Measurements from ENCODE around the gene IWS1. TPM values are rescaled to one million over a fixed set of nuclear protein-coding genes. Genes with fewer than 3 reads are reported as not detected.

Gene IWS1
- total and polyA plus RNA-seq, 9 of the 15 experiments (the other 6 are each of a cell fraction or from before 2014, with no cell fraction given) = 20.8 to 67.2 (median 46.6) TPM

DNA sequence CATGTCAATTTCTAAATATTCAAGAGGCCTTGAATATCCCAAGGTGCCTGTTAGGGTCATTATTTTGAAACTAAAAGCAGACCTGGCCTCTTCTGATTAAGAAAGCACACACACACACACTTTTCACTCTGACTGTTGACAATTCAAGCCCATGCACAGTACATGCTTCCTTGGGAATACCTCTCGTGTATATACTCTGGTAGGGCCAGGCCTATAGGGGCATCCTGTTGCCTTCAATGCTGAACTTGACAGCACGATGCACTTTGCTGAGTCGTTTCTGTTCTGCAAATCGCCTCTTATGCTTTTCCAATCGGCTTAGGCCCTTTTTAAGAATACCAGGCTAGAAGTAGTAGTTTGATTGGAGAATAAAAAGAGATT lies 40.6 kb downstream of the IWS1 start:
- DNase-seq (ENCODE audit: extremely low read depth in 1 of 4, low spot score in 3 of 4) = no peak
- CTCF ChIA-PET (ENCODE audit: low intra/inter-chr PET ratio) = no interaction called here
- Histone ChIP-seq H3K4me3 (no peak overlapping the region), H3K9ac (ENCODE audit: insufficient read depth in 1 of 2, low read depth in 2 of 2, low read length in 2 of 2) (no peak overlapping the region), H3K4me1 (replicated peaks in 1 of 2; ENCODE audit: control insufficient read depth in 2 of 2, insufficient read depth in 2 of 2, low read length in 2 of 2) (no peaks in the 10 kb centered on the region), H3K27ac (ENCODE audit: extremely low read depth, low read depth, low read length) (no peak overlapping the region), H3K27me3 (ENCODE audit: control insufficient read depth in 2 of 2, insufficient read depth in 2 of 2, low read length in 2 of 2) (no peaks in the 10 kb centered on the region), H3K79me2 (ENCODE audit: control insufficient read depth, insufficient read depth, low read length) (no peaks in the 10 kb centered on the region), H3K9me3 (replicated peaks; ENCODE audit: control insufficient read depth, insufficient read depth, low read depth, low read length) (no peaks in the 10 kb centered on the region), H4K20me1 (replicated peaks; ENCODE audit: control insufficient read depth, insufficient read depth, low read length) (no peaks in the 10 kb centered on the region), H3K36me3 (ENCODE audit: control insufficient read depth, insufficient read depth, low read length) (peaks cover 93% of the 10 kb centered on the region), H3K4me2 (ENCODE audit: insufficient read depth, low read length) (no peak overlapping the region), H3K9me1 (ENCODE audit: control insufficient read depth, insufficient read depth, low read length) (no peaks in the 10 kb centered on the region), H2AFZ (ENCODE audit: low read depth, low read length) (no peak overlapping the region)
- POLR2A ChIA-PET = interaction anchor here (0.9 kb wide), 1 partner anchor 106 kb away, joined by 4 read pairs; no protein-coding TSS in a partner anchor
- in situ Hi-C loops (cut with MboI) (no loop called here), intact Hi-C loops (cut with micrococcal nuclease) (no loop called here)
- FAIRE-seq = no peak
- no TSS peak for BruUV-seq (replicated peaks)
- 88% methylated on average over 5 of the region's 5 CpGs for WGBS (ENCODE audit: insufficient coverage, low coverage, missing lambda C conversion rate)
- ATAC-seq = no peak
- no peak for TF ChIP-seq TCF3 (CRISPR knock-in tag; IDR thresholded peaks at IDR 0.05)
- no peak for TF ChIP-seq NFXL1 (CRISPR knock-in tag; IDR thresholded peaks at IDR 0.05)
- TF ChIP-seq KDM1A (IDR thresholded peaks at IDR 0.05) = no peak
- no peak for TF ChIP-seq EGR1 (conservative IDR thresholded peaks at IDR 0.05)
- no peak for TF ChIP-seq CHCHD3 (CRISPR knock-in tag; IDR thresholded peaks at IDR 0.05)
- no peak for TF ChIP-seq NR4A1 (CRISPR knock-in tag; IDR thresholded peaks at IDR 0.05)
- TF ChIP-seq NR4A1 (tag; IDR thresholded peaks at IDR 0.05) = no peak
- no peak for TF ChIP-seq ELF2 (CRISPR knock-in tag; IDR thresholded peaks at IDR 0.05)
- no peak for TF ChIP-seq DDX20 (tag; IDR thresholded peaks at IDR 0.05; ENCODE audit: low read depth)
- TF ChIP-seq, protein P1, sequence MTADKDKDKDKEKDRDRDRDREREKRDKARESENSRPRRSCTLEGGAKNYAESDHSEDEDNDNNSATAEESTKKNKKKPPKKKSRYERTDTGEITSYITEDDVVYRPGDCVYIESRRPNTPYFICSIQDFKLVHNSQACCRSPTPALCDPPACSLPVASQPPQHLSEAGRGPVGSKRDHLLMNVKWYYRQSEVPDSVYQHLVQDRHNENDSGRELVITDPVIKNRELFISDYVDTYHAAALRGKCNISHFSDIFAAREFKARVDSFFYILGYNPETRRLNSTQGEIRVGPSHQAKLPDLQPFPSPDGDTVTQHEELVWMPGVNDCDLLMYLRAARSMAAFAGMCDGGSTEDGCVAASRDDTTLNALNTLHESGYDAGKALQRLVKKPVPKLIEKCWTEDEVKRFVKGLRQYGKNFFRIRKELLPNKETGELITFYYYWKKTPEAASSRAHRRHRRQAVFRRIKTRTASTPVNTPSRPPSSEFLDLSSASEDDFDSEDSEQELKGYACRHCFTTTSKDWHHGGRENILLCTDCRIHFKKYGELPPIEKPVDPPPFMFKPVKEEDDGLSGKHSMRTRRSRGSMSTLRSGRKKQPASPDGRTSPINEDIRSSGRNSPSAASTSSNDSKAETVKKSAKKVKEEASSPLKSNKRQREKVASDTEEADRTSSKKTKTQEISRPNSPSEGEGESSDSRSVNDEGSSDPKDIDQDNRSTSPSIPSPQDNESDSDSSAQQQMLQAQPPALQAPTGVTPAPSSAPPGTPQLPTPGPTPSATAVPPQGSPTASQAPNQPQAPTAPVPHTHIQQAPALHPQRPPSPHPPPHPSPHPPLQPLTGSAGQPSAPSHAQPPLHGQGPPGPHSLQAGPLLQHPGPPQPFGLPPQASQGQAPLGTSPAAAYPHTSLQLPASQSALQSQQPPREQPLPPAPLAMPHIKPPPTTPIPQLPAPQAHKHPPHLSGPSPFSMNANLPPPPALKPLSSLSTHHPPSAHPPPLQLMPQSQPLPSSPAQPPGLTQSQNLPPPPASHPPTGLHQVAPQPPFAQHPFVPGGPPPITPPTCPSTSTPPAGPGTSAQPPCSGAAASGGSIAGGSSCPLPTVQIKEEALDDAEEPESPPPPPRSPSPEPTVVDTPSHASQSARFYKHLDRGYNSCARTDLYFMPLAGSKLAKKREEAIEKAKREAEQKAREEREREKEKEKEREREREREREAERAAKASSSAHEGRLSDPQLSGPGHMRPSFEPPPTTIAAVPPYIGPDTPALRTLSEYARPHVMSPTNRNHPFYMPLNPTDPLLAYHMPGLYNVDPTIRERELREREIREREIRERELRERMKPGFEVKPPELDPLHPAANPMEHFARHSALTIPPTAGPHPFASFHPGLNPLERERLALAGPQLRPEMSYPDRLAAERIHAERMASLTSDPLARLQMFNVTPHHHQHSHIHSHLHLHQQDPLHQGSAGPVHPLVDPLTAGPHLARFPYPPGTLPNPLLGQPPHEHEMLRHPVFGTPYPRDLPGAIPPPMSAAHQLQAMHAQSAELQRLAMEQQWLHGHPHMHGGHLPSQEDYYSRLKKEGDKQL (CRISPR knock-in tag; IDR thresholded peaks at IDR 0.05; ENCODE audit: borderline replicate concordance) = no peak
- no peak for TF ChIP-seq ZNF707 (CRISPR knock-in tag; conservative IDR thresholded peaks at IDR 0.05)
- no peak for TF ChIP-seq SLC30A9 (CRISPR knock-in tag; IDR thresholded peaks at IDR 0.05)
- no peak for TF ChIP-seq ZNF766 (CRISPR knock-in tag; conservative IDR thresholded peaks at IDR 0.05)
- no peak for TF ChIP-seq TAF7 (tag; IDR thresholded peaks at IDR 0.05)
- no peak for TF ChIP-seq PRPF4 (IDR thresholded peaks at IDR 0.05; ENCODE audit: insufficient read depth, low read depth, low read length, poor library complexity, severe bottlenecking)
- no peak for TF ChIP-seq HCFC1 (IDR thresholded peaks at IDR 0.05; ENCODE audit: low read depth, low read length)
- no peak for TF ChIP-seq ZFX (CRISPR knock-in tag; IDR thresholded peaks at IDR 0.05)
- no peak for TF ChIP-seq ASH1L (IDR thresholded peaks at IDR 0.05; ENCODE audit: borderline replicate concordance, low read depth, partially characterized antibody)
